ENCODE results near the gene ARMC2. TPM values are rescaled to one million over a fixed set of nuclear protein-coding genes. Genes with fewer than 3 reads are reported as not detected.
A peak's percentile ranks its signal among the peaks of the same experiment; 100 is the strongest.
"Not testable (repeated sequence)": the region's sequence is repeated elsewhere in the genome, so short reads cannot be mapped to it uniquely, and the experiment has no call there.

ARMC2 gene
- total and polyA plus RNA-seq, 8 donors: 1.4 to 4.1 (median 2.4) TPM

DNA sequence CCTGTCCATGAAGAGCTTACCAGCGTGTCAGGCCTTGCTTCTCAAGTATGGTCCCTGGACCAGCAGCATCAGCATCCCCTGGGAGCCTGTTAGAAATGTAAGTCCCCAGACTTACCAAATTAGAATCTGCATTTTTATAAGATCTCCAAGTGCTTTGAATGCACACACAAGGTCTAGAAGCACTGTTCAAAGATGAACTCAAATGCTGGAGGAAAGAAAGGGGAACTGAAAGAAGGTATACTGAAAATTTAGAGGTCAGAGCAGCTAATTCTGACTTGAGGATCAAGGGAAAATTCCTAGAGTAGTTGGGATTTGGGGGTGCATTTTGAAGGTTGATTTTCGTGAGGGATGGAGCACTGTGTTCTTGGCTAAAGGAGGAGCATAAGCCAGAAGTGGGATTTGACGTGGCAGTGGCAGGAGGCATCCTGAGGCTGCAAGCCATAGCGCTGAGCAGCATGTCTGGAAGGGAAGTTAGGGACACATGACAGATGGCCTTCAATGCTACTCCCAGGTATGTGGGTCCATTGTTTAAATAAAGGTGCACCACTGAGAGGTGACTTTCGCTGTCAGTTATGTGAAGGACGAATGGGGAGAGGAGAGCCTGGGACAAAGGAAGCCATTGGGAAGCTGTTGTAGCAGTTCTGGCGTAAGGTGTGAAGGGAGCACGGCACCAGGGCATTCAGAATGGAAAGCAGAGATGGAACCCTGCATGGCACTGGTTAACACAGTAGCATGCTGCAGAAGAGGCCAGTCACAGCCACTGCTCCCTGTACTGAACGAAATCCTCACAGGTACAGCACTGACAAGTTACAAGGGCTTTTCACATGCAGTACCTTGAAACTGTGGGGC is 36.2 kb downstream of the ARMC2 start:
- no peaks in the 10 kb centered on the region for H3K9me3 ChIP-seq
- ATAC-seq: no peak
- 90 to 91% methylated on average over 9 of the region's 9 CpGs for WGBS, 2 donors
- no peaks in the 10 kb centered on the region for H3K4me1 ChIP-seq
- no peak for DNase-seq
- TF ChIP-seq, protein P1, sequence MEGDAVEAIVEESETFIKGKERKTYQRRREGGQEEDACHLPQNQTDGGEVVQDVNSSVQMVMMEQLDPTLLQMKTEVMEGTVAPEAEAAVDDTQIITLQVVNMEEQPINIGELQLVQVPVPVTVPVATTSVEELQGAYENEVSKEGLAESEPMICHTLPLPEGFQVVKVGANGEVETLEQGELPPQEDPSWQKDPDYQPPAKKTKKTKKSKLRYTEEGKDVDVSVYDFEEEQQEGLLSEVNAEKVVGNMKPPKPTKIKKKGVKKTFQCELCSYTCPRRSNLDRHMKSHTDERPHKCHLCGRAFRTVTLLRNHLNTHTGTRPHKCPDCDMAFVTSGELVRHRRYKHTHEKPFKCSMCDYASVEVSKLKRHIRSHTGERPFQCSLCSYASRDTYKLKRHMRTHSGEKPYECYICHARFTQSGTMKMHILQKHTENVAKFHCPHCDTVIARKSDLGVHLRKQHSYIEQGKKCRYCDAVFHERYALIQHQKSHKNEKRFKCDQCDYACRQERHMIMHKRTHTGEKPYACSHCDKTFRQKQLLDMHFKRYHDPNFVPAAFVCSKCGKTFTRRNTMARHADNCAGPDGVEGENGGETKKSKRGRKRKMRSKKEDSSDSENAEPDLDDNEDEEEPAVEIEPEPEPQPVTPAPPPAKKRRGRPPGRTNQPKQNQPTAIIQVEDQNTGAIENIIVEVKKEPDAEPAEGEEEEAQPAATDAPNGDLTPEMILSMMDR (IDR thresholded peaks at IDR 0.05): no peak
- H3K27me3 ChIP-seq: no peaks in the 10 kb centered on the region
- H3K36me3 ChIP-seq: no peaks in the 10 kb centered on the region
- H3K27ac ChIP-seq: no peak overlapping the region
- intact Hi-C loops (cut with DNase I): no loop called here
- no peak overlapping the region for H3K4me3 ChIP-seq
- no peak for FAIRE-seq

DNA sequence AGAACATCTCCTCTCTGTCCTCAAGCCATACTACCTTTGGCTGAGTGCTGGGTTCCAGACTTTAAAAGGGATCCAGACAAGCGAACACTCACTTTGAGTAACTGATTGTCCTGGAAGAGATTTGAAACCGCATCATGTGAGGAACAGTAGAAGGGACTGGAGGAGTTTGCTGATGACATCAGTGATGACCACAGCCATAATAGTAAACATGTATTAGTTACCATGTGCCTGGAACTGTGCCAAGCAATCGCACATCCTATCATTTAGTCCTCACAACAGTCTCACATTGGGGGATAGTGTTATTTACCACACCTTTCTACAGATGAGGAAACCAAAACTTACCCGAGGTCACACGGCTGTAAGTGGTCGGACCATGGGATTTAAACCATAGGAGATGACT is 39.8 kb downstream of the ARMC2 start:
- FAIRE-seq (no peak), ATAC-seq (no peak), DNase-seq (no peak)
- Histone ChIP-seq H3K27me3 (no peaks in the 10 kb centered on the region), H3K9me3 (no peaks in the 10 kb centered on the region), H3K4me1 (no peaks in the 10 kb centered on the region), H3K27ac (no peak overlapping the region), H3K4me3 (no peak overlapping the region), H3K36me3 (no peaks in the 10 kb centered on the region)
- WGBS, 2 donors: 79 to 82% methylated on average over 6 of the region's 6 CpGs
- intact Hi-C loops (cut with DNase I): no loop called here
- TF ChIP-seq, protein P1 (IDR thresholded peaks at IDR 0.05): no peak

DNA sequence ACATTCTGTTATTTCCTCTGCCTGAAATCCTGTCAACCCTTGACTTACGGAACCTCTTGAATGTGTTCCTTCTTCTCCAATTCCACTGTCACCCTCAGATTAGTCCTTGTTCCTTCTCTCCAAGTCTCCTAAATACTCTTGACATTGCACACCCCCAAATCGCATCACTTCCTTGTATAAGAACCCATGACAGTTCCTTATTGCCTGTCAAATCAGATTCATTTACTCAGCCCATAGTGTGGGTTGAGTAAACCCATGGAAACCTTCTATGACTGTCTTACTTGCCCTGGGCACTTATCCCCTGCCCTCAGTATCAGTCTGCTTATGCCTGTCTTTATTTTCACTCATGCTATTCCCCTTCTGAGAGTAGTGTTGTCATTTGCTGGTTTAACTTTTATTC is 40.5 kb downstream of the ARMC2 start:
- peak in 2 of 4 donors; percentile 33 to 54 for ATAC-seq
- Histone ChIP-seq H3K4me1 (no peaks in the 10 kb centered on the region), H3K9me3 (no peaks in the 10 kb centered on the region), H3K4me3 (no peak overlapping the region), H3K27me3 (no peaks in the 10 kb centered on the region), H3K36me3 (no peaks in the 10 kb centered on the region), H3K27ac (no peak overlapping the region)
- FAIRE-seq: no peak
- no peak for DNase-seq
- intact Hi-C loops (cut with DNase I): no loop called here
- TF ChIP-seq, protein P1 (IDR thresholded peaks at IDR 0.05): no peak
- WGBS, 2 donors: 80 to 85% methylated on average over 2 of the region's 2 CpGs

DNA sequence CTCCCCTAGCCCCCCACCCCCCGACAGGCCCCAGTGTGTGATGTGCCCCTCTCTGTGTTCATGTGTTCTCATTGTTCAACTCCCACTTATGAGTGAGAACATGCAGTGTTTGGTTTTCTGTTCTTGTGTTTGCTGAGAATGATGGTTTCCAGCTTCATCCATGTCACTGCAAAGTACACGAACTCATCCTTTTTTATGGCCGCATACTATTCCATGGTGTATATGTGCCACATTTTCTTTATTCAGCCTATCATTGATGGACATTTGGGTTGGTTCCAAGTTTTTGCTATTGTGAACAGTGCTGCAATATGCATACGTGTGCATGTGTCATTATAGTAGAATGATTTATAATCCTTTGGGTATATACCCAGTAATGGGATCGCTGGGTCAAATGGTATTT is 42.7 kb downstream of the ARMC2 start:
- not testable (repeated sequence) for H3K36me3 ChIP-seq, H3K4me3 ChIP-seq, DNase-seq, H3K4me1 ChIP-seq, H3K9me3 ChIP-seq, ATAC-seq, H3K27ac ChIP-seq, H3K27me3 ChIP-seq, FAIRE-seq
- intact Hi-C loops (cut with DNase I): loop anchor here in 2 of 3 donors (5.0 kb wide), 1 partner anchor 349 kb away; no protein-coding TSS in a partner anchor
- WGBS, 2 donors: 91 to 95% methylated on average over 5 of the region's 5 CpGs

DNA sequence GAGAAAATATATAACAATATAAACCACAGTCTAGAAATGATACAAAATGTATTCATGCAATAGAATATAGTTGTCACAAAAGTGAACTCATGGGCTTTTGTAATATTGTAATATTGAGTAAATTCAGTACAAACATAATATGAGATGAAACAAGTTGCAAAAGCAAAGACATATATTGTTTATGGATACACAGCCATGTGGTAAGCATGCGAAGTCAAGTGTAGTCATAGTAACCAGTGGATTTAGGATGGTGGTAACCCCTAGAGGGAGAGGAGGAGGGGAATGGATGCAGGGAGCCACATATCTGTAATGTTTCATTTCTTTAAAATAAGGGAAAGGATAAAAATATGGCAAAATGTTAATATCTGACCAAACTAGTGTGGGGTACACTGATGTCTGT is 47.3 kb downstream of the ARMC2 start:
- DNase-seq: no peak
- intact Hi-C loops (cut with DNase I): no loop called here

More for the DNA sequence above, 47.3 kb downstream of the ARMC2 start:
- Histone ChIP-seq H3K9me3 (no peaks in the 10 kb centered on the region), H3K27ac (peak overlapping the region in 1 of 4 donors; percentile 3), H3K4me1 (peaks cover 0 to 15% (median 0%) of the 10 kb centered on the region in 3 donors), H3K4me3 (no peak overlapping the region), H3K36me3 (no peaks in the 10 kb centered on the region), H3K27me3 (no peaks in the 10 kb centered on the region)
- 92 to 94% methylated on average over 1 of the region's 1 CpG for WGBS, 2 donors
- ATAC-seq: peak in 1 of 4 donors; percentile 17
- TF ChIP-seq, protein P1 (IDR thresholded peaks at IDR 0.05): no peak
- FAIRE-seq: no peak
